OCI-LY1 (cell line): ENCODE measurements around the gene PTPRD.

ENCODE experiments used
- CTCF ChIP-seq: fragments of 200-600 bp; sonication (generic), shearing (Covaris generic); IDR thresholded peaks from 2 replicates; pipeline ENCODE4 v1.5.1; 2017; ENCODE audit warnings: mild to moderate bottlenecking, antibody characterized with exemption, low read length, moderate library complexity, mixed read lengths
- EZH2 ChIP-seq: fragments of 200-600 bp; sonication (generic), shearing (Covaris generic); IDR thresholded peaks from 2 replicates; pipeline ENCODE4 v1.8.0; 2017; ENCODE audit warnings: borderline replicate concordance, mixed run types, mild to moderate bottlenecking, antibody characterized with exemption, low read length, moderate library complexity, mixed read lengths

GRCh38 chr9:8337834-8338766, 2274.7 kb downstream of the PTPRD start:
- no peak for TF ChIP-seq CTCF
- TF ChIP-seq EZH2, result no peak
